ENCODE measurements around the gene ADAP2. TPM values are rescaled to one million over a fixed set of nuclear protein-coding genes. Genes with fewer than 3 reads are reported as not detected.

Gene ADAP2
- polyA plus RNA-seq, 3 donors: 36.1 to 142 (median 39.8) TPM

GRCh38 chr17:30927756-30928155, 6.0 kb downstream of the ADAP2 start:
- Histone ChIP-seq H3K27ac (ENCODE audit: low read depth in 1 of 2, low read length in 2 of 2) (no peak overlapping the region), H3K36me3 (replicated peaks in 1 of 2; ENCODE audit: control insufficient read depth in 1 of 2, insufficient read depth in 2 of 2, low read length in 2 of 2) (peaks cover 61 to 82% of the 10 kb centered on the region in 2 donors), H2AFZ (ENCODE audit: insufficient read depth, low read depth, low read length, poor library complexity, severe bottlenecking) (no peak overlapping the region), H4K20me1 (ENCODE audit: insufficient read depth, low read length) (peaks cover 43% of the 10 kb centered on the region), H3K4me3 (replicated peaks in 1 of 3; ENCODE audit: low read depth in 2 of 3, low read length in 3 of 3) (no peak overlapping the region), H3K4me1 (ENCODE audit: control insufficient read depth in 1 of 2, insufficient read depth in 2 of 2, low read length in 2 of 2) (peaks cover 17 to 28% of the 10 kb centered on the region in 2 donors), H3K79me2 (ENCODE audit: insufficient read depth, low read length) (peaks cover 7% of the 10 kb centered on the region), H3K4me2 (replicated peaks; ENCODE audit: extremely low read depth, low read length, poor library complexity, severe bottlenecking) (no peak overlapping the region), H3K27me3 (ENCODE audit: control insufficient read depth in 2 of 2, insufficient read depth in 2 of 2, low read length in 2 of 2) (no peaks in the 10 kb centered on the region), H3K9me3 (replicated peaks in 1 of 2; ENCODE audit: control insufficient read depth in 1 of 2, insufficient read depth in 1 of 2, low read length in 2 of 2) (no peaks in the 10 kb centered on the region), H3K9ac (ENCODE audit: insufficient read depth, low read length, poor library complexity, severe bottlenecking) (no peak overlapping the region)
- no peak for TF ChIP-seq CTCF (IDR thresholded peaks at IDR 0.05)
- peaks cover 71 to 95% of the 10 kb centered on the region in 2 donors for H3K36me3 Mint-ChIP-seq
- peaks cover 28% of the 10 kb centered on the region for H3K4me1 Mint-ChIP-seq
- no peak overlapping the region for H3K27ac Mint-ChIP-seq
- no peak overlapping the region for H3K4me3 Mint-ChIP-seq
- no peak for DNase-seq
- WGBS (ENCODE audit: insufficient coverage): 90% methylated on average over 2 of the region's 5 CpGs
- intact Hi-C loops (cut with micrococcal nuclease): loop anchor here in 1 of 2 donors (10.0 kb wide), 1 partner anchor 47 kb away; the partner anchor contains the start of gene RNF135
- H3K9me3 Mint-ChIP-seq: no peaks in the 10 kb centered on the region
- peaks cover 3 to 10% (median 10%) of the 10 kb centered on the region in 3 donors for H3K27me3 Mint-ChIP-seq (ENCODE audit: low read depth in 3 of 3)

GRCh38 chr17:30928584-30928983, 6.8 kb downstream of the ADAP2 start:
- no peak overlapping the region for H3K4me3 Mint-ChIP-seq

More at GRCh38 chr17:30928584-30928983, 6.8 kb downstream of the ADAP2 start:
- H3K27me3 ChIP-seq (ENCODE audit: control insufficient read depth in 2 of 2, insufficient read depth in 2 of 2, low read length in 2 of 2): no peaks in the 10 kb centered on the region
- H3K36me3 ChIP-seq (replicated peaks in 1 of 2; ENCODE audit: control insufficient read depth in 1 of 2, insufficient read depth in 2 of 2, low read length in 2 of 2): peaks cover 66 to 90% of the 10 kb centered on the region in 2 donors
- no peak overlapping the region for H2AFZ ChIP-seq (ENCODE audit: insufficient read depth, low read depth, low read length, poor library complexity, severe bottlenecking)
- Mint-ChIP-seq H3K27ac (no peak overlapping the region), H3K4me1 (peaks cover 20% of the 10 kb centered on the region), H3K9me3 (no peaks in the 10 kb centered on the region), H3K36me3 (peaks cover 73 to 95% of the 10 kb centered on the region in 2 donors), H3K27me3 (ENCODE audit: low read depth in 3 of 3) (peaks cover 3% of the 10 kb centered on the region in 3 donors)
- H3K9ac ChIP-seq (ENCODE audit: insufficient read depth, low read length, poor library complexity, severe bottlenecking): no peak overlapping the region
- no peak for TF ChIP-seq CTCF (IDR thresholded peaks at IDR 0.05)
- H3K4me3 ChIP-seq (replicated peaks in 1 of 3; ENCODE audit: low read depth in 2 of 3, low read length in 3 of 3): no peak overlapping the region
- H3K27ac ChIP-seq (ENCODE audit: low read depth in 1 of 2, low read length in 2 of 2): no peak overlapping the region
- H3K4me2 ChIP-seq (replicated peaks; ENCODE audit: extremely low read depth, low read length, poor library complexity, severe bottlenecking): no peak overlapping the region
- 100% methylated on average over 1 of the region's 3 CpGs for WGBS (ENCODE audit: insufficient coverage)
- peaks cover 35% of the 10 kb centered on the region for H4K20me1 ChIP-seq (ENCODE audit: insufficient read depth, low read length)
- no peaks in the 10 kb centered on the region for H3K79me2 ChIP-seq (ENCODE audit: insufficient read depth, low read length)
- intact Hi-C loops (cut with micrococcal nuclease): loop anchor here in 1 of 2 donors (10.0 kb wide), 1 partner anchor 46 kb away; the partner anchor contains the start of gene RNF135
- H3K4me1 ChIP-seq (ENCODE audit: control insufficient read depth in 1 of 2, insufficient read depth in 2 of 2, low read length in 2 of 2): peaks cover 10 to 20% of the 10 kb centered on the region in 2 donors
- H3K9me3 ChIP-seq (replicated peaks in 1 of 2; ENCODE audit: control insufficient read depth in 1 of 2, insufficient read depth in 1 of 2, low read length in 2 of 2): no peaks in the 10 kb centered on the region
- no peak for DNase-seq

All from CD14-positive monocyte (primary cell).